Stimulated activated CD4-positive, alpha-beta T cell treated with anti-CD3 and anti-CD28 coated beads, Interleukin-4, amount 100 ng/mL, for 24 hours (primary cell): ENCODE measurements around the gene FBXW4.

Source experiments
- DNase-seq: peaks from one replicate; pipeline ENCODE4 v3.0.0-alpha.2; 2020

The FBXW4 gene

GRCh38 chr10:101695404-101695890 lies 477 bp upstream of the FBXW4 start:
- DNase-seq = peak; percentile 7

- peak; percentile 66 for DNase-seq
Measured at GRCh38 chr10:101693978-101694673, 844 bp downstream of the FBXW4 start.

- no peak for DNase-seq
Measured at GRCh38 chr10:101693651-101693977, 1.4 kb downstream of the FBXW4 start.

- no peak for DNase-seq
Measured at GRCh38 chr10:101691081-101691480, 3.9 kb downstream of the FBXW4 start.

- no peak for DNase-seq
Measured at GRCh38 chr10:101690461-101690860, 4.5 kb downstream of the FBXW4 start.

- no peak for DNase-seq
Measured at GRCh38 chr10:101687071-101687658, 7.8 kb downstream of the FBXW4 start.

DNA sequence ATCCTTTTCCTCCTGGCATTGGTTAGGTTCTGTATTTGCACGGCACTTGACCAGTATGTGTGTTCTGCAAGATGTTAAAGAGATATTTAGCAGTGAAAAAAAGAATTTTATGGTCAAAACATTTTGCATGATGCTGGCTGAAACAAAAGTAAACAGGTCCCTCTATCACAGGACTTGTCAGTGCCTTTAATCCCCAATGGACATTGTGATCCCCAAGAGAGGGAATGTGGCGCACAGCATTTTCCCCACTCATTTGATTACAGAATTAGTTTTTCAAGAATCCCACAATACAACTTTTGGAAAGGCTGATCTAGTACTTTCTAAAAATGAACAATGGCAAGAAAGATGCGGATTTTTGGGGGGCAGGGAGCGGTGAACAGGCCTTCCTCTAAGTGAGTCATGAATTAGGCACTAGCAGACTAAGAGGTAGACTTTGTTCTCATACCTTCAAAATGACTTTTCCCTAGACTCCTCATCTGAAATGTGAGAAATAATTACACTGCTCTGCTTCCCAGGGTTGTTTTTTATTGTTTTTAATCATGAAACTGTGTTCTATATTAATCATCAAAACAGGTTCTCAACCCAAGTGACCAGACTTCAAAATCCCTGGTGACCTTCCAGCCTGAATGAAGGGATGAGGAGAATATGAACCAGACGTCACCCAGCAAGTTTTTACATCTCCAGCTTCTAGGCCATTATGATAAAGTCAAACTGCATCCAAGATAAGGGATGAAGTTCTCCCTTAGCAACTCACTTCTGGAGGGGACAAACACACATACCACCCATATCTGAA lies 8.6 kb downstream of the FBXW4 start:
- DNase-seq = no peak

- DNase-seq = no peak
Measured at GRCh38 chr10:101684782-101685181, 10.2 kb downstream of the FBXW4 start.

GRCh38 chr10:101683276-101683675 lies 11.7 kb downstream of the FBXW4 start:
- no peak for DNase-seq

GRCh38 chr10:101682172-101682825 lies 12.7 kb downstream of the FBXW4 start:
- no peak for DNase-seq

- no peak for DNase-seq
Measured at GRCh38 chr10:101676565-101676964, 18.4 kb downstream of the FBXW4 start.

- no peak for DNase-seq
Measured at GRCh38 chr10:101675115-101675514, 19.9 kb downstream of the FBXW4 start.

DNA sequence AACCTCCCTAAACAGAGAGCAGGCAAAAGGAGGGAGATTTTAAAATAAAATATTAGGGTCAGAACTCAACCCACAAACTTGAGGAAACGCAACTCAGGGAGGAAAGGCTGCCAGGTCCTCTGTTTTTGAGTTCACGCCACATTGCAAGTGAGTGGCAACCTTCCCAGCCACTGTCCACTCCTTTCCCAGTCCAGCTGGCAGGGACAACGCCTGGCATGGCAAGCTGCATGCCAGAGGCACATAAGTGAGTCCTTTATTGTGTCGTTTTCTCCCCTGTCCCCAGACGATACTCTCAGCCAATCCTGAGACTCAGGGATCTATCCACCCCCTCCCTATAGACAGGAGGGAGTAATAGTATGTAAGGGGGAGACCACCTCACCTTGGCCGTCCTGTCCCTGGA lies 22.4 kb downstream of the FBXW4 start:
- DNase-seq = no peak

- DNase-seq = no peak
Measured at GRCh38 chr10:101671453-101671852, 23.5 kb downstream of the FBXW4 start.

- DNase-seq = no peak
Measured at GRCh38 chr10:101670635-101671034, 24.3 kb downstream of the FBXW4 start.

DNA sequence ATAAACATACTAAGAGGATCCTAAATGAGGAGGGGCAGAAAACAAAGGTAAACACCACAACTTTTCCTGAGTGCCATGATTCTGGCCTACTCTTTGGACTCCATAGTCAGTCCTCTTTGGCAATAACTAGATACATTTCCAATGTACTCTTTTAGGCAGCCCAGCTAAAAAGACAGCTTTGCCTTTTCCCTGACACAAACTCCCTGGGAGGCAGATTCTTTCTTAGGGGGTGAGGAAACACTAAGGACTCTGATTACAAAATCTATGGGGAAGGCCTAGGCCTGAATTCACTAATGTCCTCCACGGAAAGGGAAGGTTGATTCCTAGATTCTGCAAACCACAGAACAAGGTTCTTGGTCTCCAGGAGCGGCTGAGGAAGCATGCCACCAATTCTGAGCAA lies 25.8 kb downstream of the FBXW4 start:
- DNase-seq = no peak

DNA sequence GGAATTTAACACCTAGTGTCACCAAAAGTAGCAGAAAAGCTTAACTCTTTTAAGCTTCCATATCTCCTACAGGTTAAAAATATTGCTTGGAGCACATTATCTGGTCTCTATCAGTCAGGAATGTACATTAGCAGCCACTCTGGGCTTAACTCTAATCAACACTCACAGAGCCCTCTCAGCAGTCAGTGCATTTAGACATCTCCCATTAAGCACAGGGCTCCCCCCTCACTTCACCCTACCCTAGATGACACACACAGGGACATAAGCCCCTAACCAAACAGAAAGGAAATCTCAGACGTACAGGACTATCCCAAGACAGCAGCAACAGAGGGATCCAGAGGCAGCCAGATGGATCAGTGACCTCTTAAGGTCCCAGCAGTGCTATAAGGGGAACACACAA lies 26.4 kb downstream of the FBXW4 start:
- DNase-seq = no peak

GRCh38 chr10:101666083-101666482 lies 28.9 kb downstream of the FBXW4 start:
- no peak for DNase-seq

DNA sequence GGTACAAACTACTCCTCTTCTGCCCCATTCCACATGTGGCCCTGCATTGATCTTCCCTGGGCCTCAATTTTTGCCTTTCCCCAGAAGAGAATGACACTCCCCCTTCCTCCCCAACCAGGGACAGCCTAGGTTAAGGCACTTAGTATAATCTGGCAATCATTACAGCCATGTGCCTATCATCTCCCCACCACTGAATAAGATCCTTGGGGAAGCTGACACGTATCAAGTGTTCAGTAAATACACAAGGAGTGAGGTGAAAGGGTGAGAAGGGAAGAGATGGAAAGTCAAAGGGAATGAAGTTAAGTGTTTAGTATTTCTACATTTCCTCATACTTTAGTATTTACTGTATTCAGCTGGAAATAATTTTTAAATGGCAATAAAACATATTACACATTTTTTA lies 31.9 kb downstream of the FBXW4 start:
- DNase-seq = no peak

- DNase-seq = no peak
Measured at GRCh38 chr10:101660256-101660655, 34.7 kb downstream of the FBXW4 start.

GRCh38 chr10:101658975-101659374 lies 36.0 kb downstream of the FBXW4 start:
- no peak for DNase-seq

DNA sequence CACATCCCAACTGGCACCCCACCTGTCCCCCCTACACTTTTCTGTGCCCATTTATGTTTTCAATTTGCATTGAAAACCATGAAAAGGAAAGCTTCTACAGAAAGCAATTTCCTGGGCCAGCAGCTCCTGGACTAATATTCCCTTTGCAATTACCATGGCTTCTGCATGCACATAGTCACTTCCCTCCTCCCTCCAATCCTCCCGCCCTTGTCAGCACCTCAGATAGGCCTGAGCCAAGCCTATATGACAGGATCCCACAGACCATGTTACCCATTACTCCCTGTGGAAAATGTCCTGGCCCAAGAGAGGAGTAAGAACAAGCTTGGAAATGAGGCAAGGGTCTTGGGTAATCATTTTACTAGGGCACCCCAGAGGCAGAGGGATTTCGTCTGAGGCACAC lies 38.1 kb downstream of the FBXW4 start:
- DNase-seq = no peak

DNA sequence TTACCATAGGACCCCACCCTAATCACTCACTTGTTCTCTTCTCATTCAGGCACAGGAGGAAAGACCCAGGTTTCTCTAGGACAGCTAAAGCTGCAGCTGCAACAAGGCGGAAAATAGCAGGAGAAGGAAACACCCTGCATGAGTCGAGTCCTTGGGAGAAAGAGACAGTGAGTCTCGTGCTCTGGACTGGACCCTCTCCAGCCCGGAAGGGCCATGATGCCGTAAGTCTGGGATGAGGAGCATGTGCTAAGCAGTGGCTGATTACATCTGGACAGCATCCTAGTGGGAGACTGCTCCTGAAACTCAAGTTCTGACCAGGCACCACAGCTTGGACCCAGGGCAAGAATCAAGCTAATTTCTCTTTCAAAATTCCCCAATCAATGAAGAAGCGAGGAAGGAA lies 39.4 kb downstream of the FBXW4 start:
- no peak for DNase-seq

GRCh38 chr10:101653536-101653935 lies 41.4 kb downstream of the FBXW4 start:
- DNase-seq = no peak
